Endothelial cell of umbilical vein (primary cell): ENCODE data around the gene RNF151. TPM values are rescaled to one million over a fixed set of nuclear protein-coding genes. Genes with fewer than 3 reads are reported as not detected.
A peak's percentile ranks its signal among the peaks of the same experiment; 100 is the strongest.

ENCODE experiments used
- BruUV-seq: library from RNA; stranded (reverse); fragments of 400-500 nt; replicated peaks from 2 replicates; lab custom pipeline; 2021; lab: Mats Ljungman, UMichigan
- CTCF ChIA-PET: fragments of 300-600, 350-600 bp; sonication (Branson Sonifier 250); formaldehyde crosslinking; loops from one replicate; lab custom pipeline; 2021; ENCODE audit warnings: antibody characterized with exemption, inconsistent platforms; lab: Charles Lee
- POLR2A ChIA-PET: fragments of 300-600, 350-600 bp; sonication (Branson Sonifier 250); formaldehyde crosslinking; loops from one replicate; lab custom pipeline; 2021; ENCODE audit warnings: antibody characterized with exemption, inconsistent platforms; lab: Charles Lee
- DNase-seq: peaks from one replicate; pipeline ENCODE4 v3.0.0-alpha.2; 2011; ENCODE audit warnings: low read depth, low spot score
- FAIRE-seq: peaks from 2 replicates; lab custom pipeline; 2011; peaks lifted over from hg19 to GRCh38; lab: Jason Lieb, UNC
- H2AFZ ChIP-seq: 2 replicates; pipeline ENCODE4 v1.6.0; 2012; ENCODE audit warnings: low read depth, low read length, control low read depth, inconsistent platforms
- H3K27ac ChIP-seq: 2 replicates; pipeline ENCODE4 v1.5.1; 2011; ENCODE audit warnings: low read depth, mild to moderate bottlenecking, control low read depth, low read length, moderate library complexity; ENCODE audit not compliant: insufficient read depth
- H3K27me3 ChIP-seq, 2 experiments: 2 replicates each; pipeline versions ENCODE4 v1.6.0 to v1.6.1; 2011; ENCODE audit warnings: low read length in 2 of 2, mixed read lengths in 1 of 2; ENCODE audit not compliant: control insufficient read depth in 2 of 2, insufficient read depth in 2 of 2
- H3K36me3 ChIP-seq, 2 experiments: 2 replicates in 1 of 2; 3 replicates in 1 of 2; pipeline ENCODE4 v1.5.1; 2011; ENCODE audit warnings: low read length in 2 of 2, mild to moderate bottlenecking in 1 of 2, moderate library complexity in 1 of 2; ENCODE audit not compliant: control insufficient read depth in 2 of 2, insufficient read depth in 2 of 2; ENCODE audit errors: extremely low read depth in 1 of 2
- H3K4me1 ChIP-seq: 3 replicates; pipeline ENCODE4 v1.5.1; 2011; ENCODE audit warnings: mild to moderate bottlenecking, low read length; ENCODE audit not compliant: control insufficient read depth, insufficient read depth; ENCODE audit errors: extremely low read depth
- H3K4me2 ChIP-seq: 2 replicates; pipeline ENCODE4 v1.6.1; 2011; ENCODE audit warnings: low read length, control low read depth, mixed read lengths; ENCODE audit not compliant: insufficient read depth
- H3K4me3 ChIP-seq, 3 experiments: fragments of 200-600 bp in 1 of 3; sonication (generic), shearing (Covaris generic) in 1 of 3; replicated peaks in 1 of 3; 2 replicates each; pipeline ENCODE4 v1.5.1; 2011 to 2016; ENCODE audit warnings: control low read depth in 3 of 3, low read length in 3 of 3, mild to moderate bottlenecking in 2 of 3, inconsistent platforms in 1 of 3, low read depth in 1 of 3, moderate library complexity in 1 of 3; ENCODE audit not compliant: insufficient read depth in 1 of 3
- H3K79me2 ChIP-seq: 2 replicates; pipeline ENCODE4 v1.6.0; 2012; ENCODE audit warnings: low read length, inconsistent platforms; ENCODE audit not compliant: control insufficient read depth, insufficient read depth
- H3K9ac ChIP-seq: replicated peaks from 2 replicates; pipeline ENCODE3; 2011; ENCODE audit warnings: low read length, control low read depth; ENCODE audit not compliant: insufficient read depth; ENCODE audit errors: extremely low read depth
- H3K9me1 ChIP-seq: replicated peaks from 3 replicates; pipeline ENCODE4 v1.6.0; 2011; ENCODE audit warnings: mild to moderate bottlenecking, low read length; ENCODE audit not compliant: control insufficient read depth, insufficient read depth; ENCODE audit errors: extremely low read depth
- H3K9me3 ChIP-seq: replicated peaks from 2 replicates; pipeline ENCODE4 v1.5.1; 2012; ENCODE audit warnings: low read length, inconsistent platforms; ENCODE audit not compliant: control insufficient read depth, insufficient read depth
- H4K20me1 ChIP-seq: replicated peaks from 2 replicates; pipeline ENCODE3; 2011; ENCODE audit warnings: mild to moderate bottlenecking, low read length; ENCODE audit not compliant: control insufficient read depth, insufficient read depth; ENCODE audit errors: extremely low read depth
- EZH2 ChIP-seq: IDR thresholded peaks from 2 replicates; pipeline ENCODE4 v1.6.1; 2012; ENCODE audit warnings: borderline replicate concordance, low read depth, mild to moderate bottlenecking, moderate library complexity, low read length, inconsistent platforms; ENCODE audit not compliant: severe bottlenecking
- FOS ChIP-seq: IDR thresholded peaks from 2 replicates; pipeline ENCODE4 v1.6.1; 2011; ENCODE audit warnings: mild to moderate bottlenecking, low read length, moderate library complexity, borderline replicate concordance; ENCODE audit not compliant: insufficient read depth
- JUN ChIP-seq: IDR thresholded peaks from 2 replicates; pipeline ENCODE4 v1.6.1; 2011; ENCODE audit warnings: borderline replicate concordance, low read depth; ENCODE audit not compliant: insufficient read length, insufficient read depth
- POLR2A ChIP-seq: IDR thresholded peaks from 2 replicates; pipeline ENCODE4 v1.6.1; 2012; ENCODE audit warnings: low read depth, mild to moderate bottlenecking, control low read depth, low read length
- POLR2AphosphoS5 ChIP-seq: IDR thresholded peaks from 2 replicates; pipeline ENCODE4 v1.6.1; 2012; ENCODE audit warnings: low read depth, mild to moderate bottlenecking, control low read depth, low read length, moderate library complexity; ENCODE audit not compliant: insufficient read depth
- dilution Hi-C: fragments of 300-500 bp; cut with MboI; formaldehyde crosslinking; loops from one replicate; pipeline ENCODE4 v1.15.0; 2019; ENCODE audit warnings: low sequenced_read_pairs; ENCODE audit not compliant: extremely low pct_ligation_motif_present
- intact Hi-C: fragments of 100-400 bp; cut with micrococcal nuclease; formaldehyde crosslinking; loops from one replicate; pipeline ENCODE4 v1.10.0; 2022
- polyA plus RNA-seq, 4 experiments: library from polyadenylated mRNA; depleted of rRNA in 3 of 4; stranded (reverse) in 3 of 4; unstranded in 1 of 4; fragments of >200 nt; gene quantifications; 2 replicates each; pipeline versions ENCODE4 v1.2.1 to v1.2.3, GENCODE V29; 2011 to 2012; ENCODE audit warnings: missing spikeins in 1 of 4
- total RNA-seq: library from RNA; stranded (reverse); gene quantifications from 2 replicates; pipeline ENCODE4 v1.2.3, GENCODE V29; 2021
- TF ChIP-seq, protein P1 (sequence below), 2 donors: IDR thresholded peaks; 1 replicate in 1 of 2; 2 replicates in 1 of 2; pipeline ENCODE4 v1.5.1; 2011; ENCODE audit warnings: low read length in 2 of 2, mild to moderate bottlenecking in 2 of 2, moderate library complexity in 2 of 2, control low read depth in 1 of 2, inconsistent platforms in 1 of 2, low read depth in 1 of 2; ENCODE audit not compliant: insufficient read depth in 1 of 2; ENCODE audit errors: extremely low read depth in 1 of 2
- TF ChIP-seq, protein P2 (sequence below): IDR thresholded peaks from 2 replicates; pipeline ENCODE4 v1.6.1; 2011; ENCODE audit not compliant: insufficient read depth, insufficient read length

RNF151 gene
- total and polyA plus RNA-seq, 2 donors (not counting 3 experiments of a cell fraction or from before 2014, with no cell fraction given): not detected

GRCh38 chr16:1979271-1980029 lies 12.8 kb downstream of the RNF151 start:
- CTCF ChIA-PET: interaction anchor here (0.9 to 5.0 kb wide), 2 partner anchors 24 to 161 kb away, joined by 3 to 21 read pairs; no protein-coding TSS in a partner anchor
- intact Hi-C loops: no loop called here

DNA sequence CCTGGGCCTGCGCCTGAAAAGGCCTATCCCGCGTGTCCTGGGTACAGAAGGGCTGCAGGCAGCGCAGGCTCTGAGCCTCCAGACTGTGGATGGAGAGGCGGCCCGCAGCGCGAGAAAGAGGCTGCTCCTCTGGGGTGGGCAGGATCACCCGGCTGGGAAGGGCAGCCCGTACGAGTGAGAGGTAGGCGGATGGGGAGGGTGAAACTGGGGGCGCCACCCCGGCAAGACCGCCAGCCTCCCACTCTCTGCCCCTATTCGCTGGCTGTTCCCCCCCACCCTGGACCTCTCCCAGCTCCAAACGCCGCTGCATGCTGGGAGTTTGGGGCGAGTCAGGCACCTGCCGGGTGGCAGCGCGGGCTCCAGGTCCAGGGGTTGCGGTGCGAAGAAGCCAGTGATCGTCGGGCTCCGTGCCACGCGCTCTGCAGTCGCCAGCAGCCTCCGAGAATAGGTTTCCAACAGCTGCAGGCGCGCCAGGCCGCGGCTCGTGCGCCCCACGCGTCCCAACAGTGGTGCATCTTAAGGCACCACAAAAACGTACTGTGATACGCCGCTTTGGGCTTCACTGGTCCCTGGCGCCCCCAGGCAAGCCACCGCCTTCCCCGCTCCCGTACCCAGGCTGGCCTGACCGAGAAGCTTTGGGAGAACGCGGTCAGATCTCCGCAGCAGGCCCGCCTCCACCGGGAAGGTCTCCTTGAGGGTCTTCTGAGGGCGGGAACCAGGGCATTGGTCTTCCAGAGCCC lies 13.5 kb downstream of the RNF151 start:
- Histone ChIP-seq H3K9ac (no peak overlapping the region), H4K20me1 (no peaks in the 10 kb centered on the region), H2AFZ (no peak overlapping the region), H3K9me1 (no peaks in the 10 kb centered on the region), H3K4me3 (no peak overlapping the region), H3K79me2 (peaks cover 3% of the 10 kb centered on the region), H3K9me3 (no peaks in the 10 kb centered on the region), H3K4me2 (no peak overlapping the region), H3K27ac (no peak overlapping the region), H3K27me3 (peaks cover 35 to 41% of the 10 kb centered on the region in 2 experiments), H3K36me3 (peaks cover 7 to 29% of the 10 kb centered on the region in 2 experiments), H3K4me1 (peaks cover 13% of the 10 kb centered on the region)
- no TSS peak for BruUV-seq
- FAIRE-seq (no peak), DNase-seq (no peak)
- intact Hi-C loops (no loop called here), dilution Hi-C loops (no loop called here)
- ChIA-PET POLR2A (interaction anchor here (0.6 kb wide), 1 partner anchor 175 kb away, joined by 4 read pairs; the partner anchor contains the start of gene TRAF7), CTCF (interaction anchor here (5.0 kb wide), 1 partner anchor 161 kb away, joined by 21 read pairs; no protein-coding TSS in a partner anchor)
- TF ChIP-seq FOS: no peak
- TF ChIP-seq POLR2A: no peak
- no peak for TF ChIP-seq JUN
- TF ChIP-seq, protein P1, sequence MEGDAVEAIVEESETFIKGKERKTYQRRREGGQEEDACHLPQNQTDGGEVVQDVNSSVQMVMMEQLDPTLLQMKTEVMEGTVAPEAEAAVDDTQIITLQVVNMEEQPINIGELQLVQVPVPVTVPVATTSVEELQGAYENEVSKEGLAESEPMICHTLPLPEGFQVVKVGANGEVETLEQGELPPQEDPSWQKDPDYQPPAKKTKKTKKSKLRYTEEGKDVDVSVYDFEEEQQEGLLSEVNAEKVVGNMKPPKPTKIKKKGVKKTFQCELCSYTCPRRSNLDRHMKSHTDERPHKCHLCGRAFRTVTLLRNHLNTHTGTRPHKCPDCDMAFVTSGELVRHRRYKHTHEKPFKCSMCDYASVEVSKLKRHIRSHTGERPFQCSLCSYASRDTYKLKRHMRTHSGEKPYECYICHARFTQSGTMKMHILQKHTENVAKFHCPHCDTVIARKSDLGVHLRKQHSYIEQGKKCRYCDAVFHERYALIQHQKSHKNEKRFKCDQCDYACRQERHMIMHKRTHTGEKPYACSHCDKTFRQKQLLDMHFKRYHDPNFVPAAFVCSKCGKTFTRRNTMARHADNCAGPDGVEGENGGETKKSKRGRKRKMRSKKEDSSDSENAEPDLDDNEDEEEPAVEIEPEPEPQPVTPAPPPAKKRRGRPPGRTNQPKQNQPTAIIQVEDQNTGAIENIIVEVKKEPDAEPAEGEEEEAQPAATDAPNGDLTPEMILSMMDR (IDR thresholded peaks at IDR 0.05; ENCODE audit: extremely low read depth in 1 of 2, insufficient read depth in 1 of 2, low read depth in 1 of 2, low read length in 2 of 2): no peak
- TF ChIP-seq POLR2AphosphoS5: no peak
- TF ChIP-seq EZH2: peak; percentile 98

More at GRCh38 chr16:1979271-1980029, 12.8 kb downstream of the RNF151 start:
- no TSS peak for BruUV-seq
- FAIRE-seq (no peak), DNase-seq (no peak)
- H3K4me3 ChIP-seq: no peak overlapping the region
- H3K4me2 ChIP-seq: no peak overlapping the region
- no peaks in the 10 kb centered on the region for H3K9me1 ChIP-seq
- dilution Hi-C loops: no loop called here
- no peaks in the 10 kb centered on the region for H4K20me1 ChIP-seq
- H3K27me3 ChIP-seq: peaks cover 35 to 41% of the 10 kb centered on the region in 2 experiments
- no peak overlapping the region for H3K27ac ChIP-seq
- peaks cover 9 to 35% of the 10 kb centered on the region in 2 experiments for H3K36me3 ChIP-seq
- H3K4me1 ChIP-seq: peaks cover 7% of the 10 kb centered on the region
- TF ChIP-seq, protein P2, sequence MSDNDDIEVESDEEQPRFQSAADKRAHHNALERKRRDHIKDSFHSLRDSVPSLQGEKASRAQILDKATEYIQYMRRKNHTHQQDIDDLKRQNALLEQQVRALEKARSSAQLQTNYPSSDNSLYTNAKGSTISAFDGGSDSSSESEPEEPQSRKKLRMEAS: no peak
- peak; percentile 30 for TF ChIP-seq POLR2AphosphoS5
- H3K9me3 ChIP-seq: no peaks in the 10 kb centered on the region
- H3K9ac ChIP-seq: no peak overlapping the region
- POLR2A ChIA-PET: no interaction called here
- H3K79me2 ChIP-seq: no peaks in the 10 kb centered on the region
- H2AFZ ChIP-seq: no peak overlapping the region
